ENCODE data around the gene PCDH12.

PCDH12 gene

DNA sequence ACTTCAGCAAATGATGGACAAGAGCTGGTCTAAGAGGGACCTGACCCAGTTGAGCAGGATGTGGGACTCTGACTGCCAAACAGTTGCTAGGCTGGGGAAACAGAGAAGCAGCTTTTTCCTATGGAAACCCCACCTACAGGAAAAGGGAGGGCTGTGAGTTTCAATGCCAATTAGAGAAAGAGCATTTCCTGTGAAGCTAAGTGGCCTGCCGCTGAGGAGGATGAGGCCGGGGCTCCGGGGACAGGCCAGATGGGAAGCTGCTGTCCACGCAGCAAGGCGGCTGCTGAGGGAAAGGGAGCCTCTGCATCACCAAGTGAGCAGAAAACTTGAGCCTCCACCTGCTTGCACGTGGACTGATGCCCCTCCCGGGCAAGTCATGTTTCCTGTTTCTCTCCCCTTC is at the start of gene PCDH12:
TSS of gene PCDH12 (minus strand) at position 90 of the 400 bp plus-strand sequence. CDS start 351 bp downstream, outside the sequence.
- DNase-seq (ENCODE audit: extremely low read depth in 1 of 2, low read depth in 1 of 2): no peak

DNA sequence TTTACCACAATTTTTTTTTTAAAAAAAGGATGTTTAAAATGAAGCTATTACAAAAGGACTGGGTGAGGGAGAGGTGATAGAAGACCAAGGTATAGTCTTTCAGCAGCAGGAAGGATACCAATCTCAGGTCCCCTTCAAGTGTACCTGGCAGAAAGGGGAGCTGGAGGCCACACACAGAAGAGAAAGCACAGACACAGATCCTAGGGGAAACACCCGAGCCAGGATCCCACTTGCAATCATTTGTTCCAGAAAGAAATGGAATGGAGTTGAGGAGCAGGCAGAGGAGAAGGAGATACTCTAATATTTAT is 49.2 kb upstream of the PCDH12 start:
- no peak for DNase-seq (ENCODE audit: extremely low read depth in 1 of 2, low read depth in 1 of 2)

DNA sequence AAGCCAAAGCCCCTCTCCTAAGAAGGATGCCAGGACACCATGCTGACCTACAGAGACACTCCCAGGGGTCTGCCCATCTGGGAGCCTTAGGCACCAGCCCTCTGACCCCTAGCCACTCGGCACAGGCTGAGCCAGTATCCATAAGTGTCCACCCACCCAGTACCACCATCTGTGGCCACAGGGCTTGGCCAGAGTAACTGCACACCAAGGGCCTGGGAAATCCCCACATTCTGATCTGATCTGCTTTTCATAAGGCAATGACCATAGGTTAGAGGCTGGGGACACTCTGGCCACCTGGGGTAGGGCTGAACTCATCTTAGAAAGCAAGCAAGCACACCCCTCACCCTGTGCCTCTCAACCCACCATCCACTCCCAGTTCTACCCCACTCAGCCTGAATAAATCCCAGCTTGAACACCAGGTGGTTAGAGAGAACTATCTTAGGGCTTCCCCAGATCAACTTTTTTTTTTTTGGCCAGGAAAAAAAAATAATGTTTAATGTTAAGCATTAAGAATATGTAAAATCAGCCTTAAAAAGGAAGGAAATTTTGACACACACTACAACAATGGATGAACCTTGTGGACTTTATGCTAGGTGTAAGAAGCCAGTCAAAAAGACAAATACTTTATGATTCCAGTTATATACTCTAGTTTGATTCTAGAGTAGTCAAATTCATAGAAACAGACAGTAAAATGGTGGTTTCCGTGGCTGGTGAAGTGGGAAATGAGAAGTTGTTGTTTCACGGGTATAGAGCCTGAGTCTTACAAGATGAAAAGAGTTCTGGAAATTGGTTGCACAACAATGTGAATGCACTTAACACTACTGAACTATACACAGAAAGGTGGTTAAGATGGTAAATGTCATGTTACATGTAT is 48.6 kb upstream of the PCDH12 start:
- peak in 1 of 2 donors; percentile 47 for DNase-seq (ENCODE audit: extremely low read depth in 1 of 2, low read depth in 1 of 2)

DNA sequence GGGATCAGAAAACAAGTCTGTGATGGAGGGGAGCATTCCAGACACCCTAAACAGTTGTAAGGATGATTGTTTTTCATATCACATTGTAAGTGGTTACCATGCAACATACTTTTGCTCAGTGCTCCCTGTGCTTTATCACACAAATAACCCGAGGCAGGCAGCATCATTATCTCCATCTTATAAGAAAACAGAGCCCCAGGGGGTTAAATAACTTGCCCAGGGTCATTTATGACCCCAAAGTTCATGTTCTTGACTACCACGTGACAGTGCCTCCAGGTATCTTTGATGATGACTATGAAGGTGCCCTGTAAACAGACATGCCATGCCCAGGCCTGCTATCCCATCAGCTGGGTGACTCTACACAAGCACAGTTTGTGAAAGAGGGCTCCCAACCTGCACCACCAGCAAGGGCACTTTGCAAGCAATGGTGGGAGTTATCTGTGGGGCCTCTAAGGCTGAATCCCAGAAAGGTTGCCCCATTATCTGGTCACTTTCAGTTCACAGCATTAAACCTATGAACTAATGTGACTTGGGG is 45.3 kb upstream of the PCDH12 start:
- DNase-seq (ENCODE audit: extremely low read depth in 1 of 2, low read depth in 1 of 2): no peak

- DNase-seq (ENCODE audit: extremely low read depth in 1 of 2, low read depth in 1 of 2): no peak
Observed at GRCh38 chr5:142000704-142001484, 42.9 kb upstream of the PCDH12 start.

DNA sequence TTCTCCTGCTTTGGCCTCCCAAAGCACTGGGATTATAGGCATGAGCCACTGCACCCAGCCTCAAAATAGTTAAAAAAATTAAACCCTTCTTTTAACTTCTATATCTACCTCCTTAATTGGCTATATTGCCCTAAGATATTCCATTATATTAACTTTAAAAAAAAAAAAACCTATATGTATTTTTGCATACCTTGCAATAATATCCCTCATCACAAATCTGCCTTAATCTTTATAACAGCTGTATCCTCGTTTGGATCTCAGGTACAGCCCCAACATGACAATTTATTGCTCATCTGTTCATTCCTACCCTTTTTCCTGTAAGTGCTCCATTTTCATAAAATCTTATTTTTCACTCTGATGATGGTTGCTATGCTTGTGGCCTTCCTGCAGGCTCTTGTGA is 42.2 kb upstream of the PCDH12 start:
- no peak for DNase-seq (ENCODE audit: extremely low read depth in 1 of 2, low read depth in 1 of 2)

- no peak for DNase-seq (ENCODE audit: extremely low read depth in 1 of 2, low read depth in 1 of 2)
Observed at GRCh38 chr5:141997358-141997960, 39.5 kb upstream of the PCDH12 start.

DNA sequence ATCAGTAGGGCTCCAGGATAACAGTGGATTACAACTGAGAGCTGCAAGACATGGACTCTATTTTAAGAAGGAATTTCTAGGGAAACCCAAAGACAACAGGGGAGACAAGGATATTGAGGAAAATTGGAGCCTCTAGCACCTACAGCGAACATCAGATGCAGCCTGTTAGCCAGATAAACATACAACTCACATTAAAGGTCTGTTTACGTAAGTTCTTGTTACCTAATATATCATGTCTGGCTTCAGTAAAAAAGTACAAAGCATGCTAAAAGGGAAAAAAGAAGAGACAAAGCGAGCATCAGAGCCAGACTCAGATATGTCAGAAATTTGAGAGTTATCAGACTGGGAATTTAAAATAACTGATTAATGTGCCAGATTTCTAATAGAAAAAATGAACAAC is 37.7 kb upstream of the PCDH12 start:
- DNase-seq (ENCODE audit: extremely low read depth in 1 of 2, low read depth in 1 of 2): no peak

DNA sequence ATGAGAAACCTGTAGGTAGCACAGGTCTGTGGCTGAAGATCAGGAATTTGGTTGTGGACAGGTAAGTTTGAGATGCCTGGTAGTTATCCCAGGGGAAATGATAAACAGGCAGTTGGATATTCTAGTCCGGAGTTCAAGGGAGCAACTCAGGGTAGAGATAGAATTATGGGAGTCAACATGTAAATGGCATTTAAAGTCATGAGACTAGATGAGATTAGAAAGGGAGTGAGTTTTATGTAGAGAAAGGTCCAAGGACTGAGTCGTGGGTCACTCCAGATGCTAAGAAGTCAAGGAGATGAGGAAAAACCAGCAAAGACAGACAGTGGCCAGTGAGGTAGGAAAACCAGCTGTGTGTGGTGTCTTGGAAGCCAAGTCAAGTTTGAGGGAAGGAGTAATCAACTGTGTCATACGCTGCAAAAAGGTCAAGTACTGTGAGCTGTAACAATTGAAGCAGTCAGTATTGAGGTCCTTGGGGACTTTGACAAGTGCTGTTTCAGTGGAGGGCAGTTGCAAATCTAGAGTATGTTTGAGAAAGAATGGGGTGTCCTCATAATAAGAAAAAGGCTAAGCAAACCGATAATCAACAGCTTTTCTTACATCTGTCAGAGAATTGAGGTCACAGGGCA is 36.6 kb upstream of the PCDH12 start:
- no peak for DNase-seq (ENCODE audit: extremely low read depth in 1 of 2, low read depth in 1 of 2)

DNA sequence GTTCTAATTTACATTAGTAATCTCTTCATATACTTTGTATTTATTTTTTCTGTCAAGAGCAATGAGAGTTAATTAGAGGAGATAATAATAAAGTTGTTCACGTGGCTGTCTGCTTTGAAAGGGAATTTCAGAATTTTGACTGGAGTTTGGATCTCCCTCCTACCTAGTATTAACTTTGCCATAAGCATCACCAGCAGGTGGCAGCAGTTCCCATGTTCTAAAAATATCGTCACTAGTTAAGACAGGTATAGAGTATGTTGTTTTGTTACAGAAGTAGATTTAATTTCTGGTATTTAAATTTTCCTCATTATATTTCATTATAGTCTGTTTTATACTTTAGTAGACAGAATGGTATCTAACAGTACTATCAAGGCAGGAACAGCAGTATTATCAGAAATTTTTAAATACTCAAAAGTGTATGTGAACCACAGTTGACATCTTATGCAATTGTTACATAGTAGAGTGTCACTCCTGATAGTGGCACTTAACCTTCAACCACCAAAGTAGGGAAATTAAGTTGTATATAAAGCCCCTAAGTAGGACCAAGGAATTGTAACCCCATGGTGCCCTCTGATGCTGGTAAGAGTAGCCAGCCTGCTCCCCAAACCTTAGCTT is 34.5 kb upstream of the PCDH12 start:
- DNase-seq (ENCODE audit: extremely low read depth in 1 of 2, low read depth in 1 of 2): peak in 1 of 2 donors; percentile 52

DNA sequence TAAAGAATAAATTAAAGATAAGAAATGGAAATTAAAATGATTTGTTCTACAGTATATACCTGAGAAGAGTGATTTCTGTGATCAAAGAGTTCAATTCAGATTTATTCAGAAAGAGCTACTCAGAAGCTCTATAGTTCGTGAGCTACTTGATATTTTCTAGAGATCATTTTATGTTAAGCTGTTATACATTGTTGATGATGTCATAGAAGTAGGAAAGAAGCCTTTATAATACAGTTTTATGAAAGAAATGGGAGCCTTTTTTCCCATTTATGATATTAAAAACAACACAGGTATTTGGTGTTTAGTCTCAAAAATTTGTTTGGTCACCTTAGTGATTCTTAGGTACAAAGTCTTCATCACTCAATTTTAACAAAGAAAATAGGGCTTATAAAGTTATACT is 31.7 kb upstream of the PCDH12 start:
- DNase-seq (ENCODE audit: extremely low read depth in 1 of 2, low read depth in 1 of 2): no peak

- DNase-seq (ENCODE audit: extremely low read depth in 1 of 2, low read depth in 1 of 2): no peak
Observed at GRCh38 chr5:141986072-141986471, 28.1 kb upstream of the PCDH12 start.

- DNase-seq (ENCODE audit: extremely low read depth in 1 of 2, low read depth in 1 of 2): no peak
Observed at GRCh38 chr5:141982626-141983025, 24.6 kb upstream of the PCDH12 start.

- DNase-seq (ENCODE audit: extremely low read depth in 1 of 2, low read depth in 1 of 2): no peak
Observed at GRCh38 chr5:141978389-141978788, 20.4 kb upstream of the PCDH12 start.

GRCh38 chr5:141976176-141976575 is 18.2 kb upstream of the PCDH12 start:
- DNase-seq (ENCODE audit: extremely low read depth in 1 of 2, low read depth in 1 of 2): no peak

GRCh38 chr5:141973871-141974595 is 16.0 kb upstream of the PCDH12 start:
- no peak for DNase-seq (ENCODE audit: extremely low read depth in 1 of 2, low read depth in 1 of 2)

DNA sequence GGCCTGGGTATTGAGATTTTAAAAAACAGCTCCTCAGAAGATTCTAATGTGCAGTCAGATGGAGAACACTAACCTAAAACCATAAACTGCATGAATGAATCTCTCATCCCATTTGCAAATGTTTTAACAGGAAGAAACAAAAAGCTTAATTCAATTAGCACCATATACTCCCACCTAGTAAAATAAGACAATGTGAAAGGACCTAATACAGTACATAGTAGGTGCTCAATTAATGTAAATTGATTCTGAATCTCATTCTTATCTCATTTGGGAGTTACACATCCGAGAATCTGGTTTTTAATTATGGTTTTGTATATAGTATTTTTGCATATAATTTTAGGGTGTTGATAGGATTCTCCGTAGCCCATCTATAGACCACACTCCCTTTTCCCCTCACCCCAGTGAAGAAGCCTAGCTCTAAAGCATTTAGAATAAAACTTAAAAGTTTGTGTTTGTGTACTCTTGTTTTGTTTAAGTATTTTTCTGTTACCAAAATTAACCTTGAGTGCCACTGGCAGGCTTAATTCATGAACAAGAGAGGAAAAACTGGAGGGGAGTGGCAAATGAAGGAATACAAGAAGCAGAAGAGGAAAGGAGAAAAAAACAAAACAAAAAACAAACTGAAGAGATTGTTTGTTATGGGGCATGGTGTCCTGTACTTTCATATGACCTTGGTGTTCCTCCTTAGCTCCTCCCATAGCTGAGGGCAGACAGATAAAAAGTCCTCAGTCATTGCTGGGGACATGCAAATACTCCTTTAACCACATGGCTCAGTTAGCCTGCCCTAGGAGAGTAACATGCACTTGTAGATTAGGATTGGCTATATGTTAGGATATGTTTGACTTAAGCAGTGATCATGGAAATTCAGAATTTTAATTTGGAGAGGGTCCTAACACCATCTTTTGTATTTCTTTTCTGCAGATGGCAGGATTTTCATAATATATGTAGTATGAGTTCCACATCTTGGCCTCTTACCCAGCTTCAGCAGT is 12.1 kb upstream of the PCDH12 start:
- DNase-seq (ENCODE audit: extremely low read depth in 1 of 2, low read depth in 1 of 2): no peak

- DNase-seq (ENCODE audit: extremely low read depth in 1 of 2, low read depth in 1 of 2): peak; percentile 92 to 94
Observed at GRCh38 chr5:141968914-141969608, 11.1 kb upstream of the PCDH12 start, which contains the start of gene RNF14. TSS of gene RNF14 (plus strand) at chr5:141969105. CDS start at chr5:141973589, 4,484 bp downstream.
